ENCODE results near the gene CDC5L. TPM values are rescaled to one million over a fixed set of nuclear protein-coding genes. Genes with fewer than 3 reads are reported as not detected.

Gene CDC5L
- total RNA-seq, 1 donor from 2014 or later, result 26.5 TPM

DNA sequence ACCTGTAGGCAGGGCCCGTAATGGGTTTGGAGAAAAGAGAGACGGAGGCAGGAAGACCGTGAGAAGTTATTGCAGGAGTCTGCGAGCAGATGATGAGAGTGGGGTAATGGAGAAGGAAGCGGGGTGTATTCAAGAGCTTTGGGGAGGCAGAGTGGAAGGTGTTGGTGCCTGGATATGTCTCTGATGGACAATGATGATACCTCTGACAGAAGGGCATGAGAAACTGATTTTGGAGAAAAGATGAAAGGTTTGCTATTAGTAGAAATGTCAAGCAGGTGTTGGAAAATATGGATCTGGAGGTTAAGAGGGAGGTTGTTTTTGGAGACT lies 69.4 kb downstream of the CDC5L start:
- Mint-ChIP-seq H3K27me3 (no peaks in the 10 kb centered on the region), H3K9me3 (no peaks in the 10 kb centered on the region), H3K4me1 (no peaks in the 10 kb centered on the region), H3K36me3 (ENCODE audit: low read depth) (peaks cover 6% of the 10 kb centered on the region), H3K4me3 (no peak overlapping the region), H3K27ac (no peak overlapping the region)
- DNase-seq, result no peak
- intact Hi-C loops (cut with micrococcal nuclease), result loop anchor here (1.0 to 2.0 kb wide), 2 partner anchors 26 to 188 kb away; no protein-coding TSS in a partner anchor

DNA sequence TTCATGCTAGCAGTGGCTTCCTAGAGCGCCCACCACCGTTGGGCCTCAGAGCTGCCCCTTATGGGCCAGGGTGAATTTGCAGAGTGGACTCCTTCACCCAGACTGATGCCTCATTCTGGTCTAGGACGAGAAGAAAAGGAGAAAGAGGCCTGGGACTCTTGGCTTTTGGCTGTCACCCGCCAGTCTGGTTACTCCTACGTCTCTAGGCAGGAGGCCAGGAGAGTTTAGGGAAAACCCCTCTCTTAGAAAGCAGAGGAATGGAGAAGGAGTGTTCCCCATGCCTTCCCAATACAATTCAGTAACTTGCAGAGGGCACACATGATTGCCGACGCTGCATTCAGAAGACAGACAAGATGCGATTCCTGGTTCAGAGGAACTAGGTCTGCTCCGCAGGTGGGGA lies 70.1 kb downstream of the CDC5L start:
- peaks cover 3% of the 10 kb centered on the region for H3K36me3 Mint-ChIP-seq (ENCODE audit: low read depth)
- DNase-seq, result no peak
- no peak overlapping the region for H3K27ac Mint-ChIP-seq
- intact Hi-C loops (cut with micrococcal nuclease), result loop anchor here (2.0 kb wide), 1 partner anchor 189 kb away; no protein-coding TSS in a partner anchor
- H3K9me3 Mint-ChIP-seq, result no peaks in the 10 kb centered on the region
- H3K4me3 Mint-ChIP-seq, result no peak overlapping the region
- H3K27me3 Mint-ChIP-seq, result peaks cover 1% of the 10 kb centered on the region
- H3K4me1 Mint-ChIP-seq, result no peaks in the 10 kb centered on the region

- intact Hi-C loops (cut with micrococcal nuclease), result no loop called here
- peaks cover 1% of the 10 kb centered on the region for H3K27me3 Mint-ChIP-seq
- H3K4me3 Mint-ChIP-seq, result no peak overlapping the region
- H3K36me3 Mint-ChIP-seq (ENCODE audit: low read depth), result no peaks in the 10 kb centered on the region
- no peak for DNase-seq
- H3K9me3 Mint-ChIP-seq, result no peaks in the 10 kb centered on the region
- no peak overlapping the region for H3K27ac Mint-ChIP-seq
- H3K4me1 Mint-ChIP-seq, result no peaks in the 10 kb centered on the region
Measured at GRCh38 chr6:44458551-44458950, 71.0 kb downstream of the CDC5L start.

DNA sequence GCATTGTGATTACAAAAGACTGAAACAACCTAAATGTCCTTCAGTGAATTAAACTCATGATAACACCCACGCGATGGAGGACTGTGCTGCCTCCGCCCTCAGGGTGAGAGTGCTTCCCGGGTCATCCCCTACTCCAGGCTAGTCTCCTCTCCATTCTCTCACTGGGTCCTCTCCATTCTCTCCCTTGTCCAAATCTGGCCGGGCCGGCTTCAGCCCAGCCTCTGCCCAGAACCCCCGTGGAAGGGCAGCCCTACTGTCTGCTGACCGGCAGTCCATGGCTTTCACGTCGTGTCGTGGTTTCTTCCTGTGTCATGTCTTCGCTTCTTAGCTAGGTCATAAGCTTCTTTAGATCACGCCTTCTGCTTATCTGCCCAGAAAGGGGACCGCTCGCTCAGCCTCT lies 74.8 kb downstream of the CDC5L start:
- Mint-ChIP-seq H3K36me3 (ENCODE audit: low read depth) (no peaks in the 10 kb centered on the region), H3K9me3 (no peaks in the 10 kb centered on the region), H3K27me3 (peaks cover 3% of the 10 kb centered on the region), H3K4me1 (no peaks in the 10 kb centered on the region), H3K4me3 (no peak overlapping the region), H3K27ac (no peak overlapping the region)
- DNase-seq, result no peak
- intact Hi-C loops (cut with micrococcal nuclease), result no loop called here

DNA sequence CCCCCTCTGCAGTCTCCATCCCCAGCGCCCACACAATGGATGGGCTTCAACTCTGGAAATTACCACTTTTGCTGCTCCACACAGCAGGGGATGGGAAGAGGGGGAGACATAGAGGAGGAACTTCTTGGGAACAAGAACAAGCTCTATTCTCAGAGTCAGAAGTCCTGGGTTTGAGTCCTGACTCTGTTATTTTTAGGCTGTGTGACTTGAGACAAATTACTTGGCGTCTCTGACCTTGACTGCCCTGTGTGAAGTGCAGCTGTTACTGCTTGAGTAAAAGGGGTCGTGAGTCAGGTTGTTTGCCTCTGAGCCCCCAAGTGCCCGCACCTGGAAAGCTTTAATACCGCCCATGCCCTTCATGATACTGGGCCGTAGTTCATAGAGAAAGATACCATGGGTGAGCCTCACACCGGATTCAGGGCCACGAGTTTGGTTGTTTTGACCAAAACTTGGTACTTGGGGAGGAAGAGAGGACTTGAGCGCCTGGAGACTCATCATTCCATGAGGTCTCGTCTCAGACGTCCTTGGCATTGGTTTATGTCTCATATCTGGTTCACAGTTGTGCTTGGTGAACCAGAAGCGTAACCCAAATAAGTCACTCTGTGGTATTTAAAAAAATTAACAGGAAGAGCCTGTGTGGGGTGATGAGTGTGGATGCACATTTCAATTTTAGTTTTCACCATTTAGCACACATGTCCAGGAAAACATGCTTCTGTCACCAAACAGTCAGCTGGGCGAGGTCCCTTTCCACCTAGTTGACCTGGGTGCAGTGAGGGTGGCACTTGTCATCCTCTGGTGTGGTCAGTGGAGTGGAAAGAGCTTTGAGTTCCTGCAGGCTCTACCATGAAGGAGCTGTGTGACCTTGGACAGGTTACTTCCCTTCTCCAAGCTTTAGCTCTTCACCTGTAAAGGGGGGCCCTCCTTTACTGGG lies 75.6 kb downstream of the CDC5L start:
- no peaks in the 10 kb centered on the region for H3K9me3 Mint-ChIP-seq
- H3K27ac Mint-ChIP-seq, result no peak overlapping the region
- no peak for DNase-seq
- no peak overlapping the region for H3K4me3 Mint-ChIP-seq
- intact Hi-C loops (cut with micrococcal nuclease), result no loop called here
- H3K4me1 Mint-ChIP-seq, result no peaks in the 10 kb centered on the region
- no peaks in the 10 kb centered on the region for H3K36me3 Mint-ChIP-seq (ENCODE audit: low read depth)
- peaks cover 3% of the 10 kb centered on the region for H3K27me3 Mint-ChIP-seq

DNA sequence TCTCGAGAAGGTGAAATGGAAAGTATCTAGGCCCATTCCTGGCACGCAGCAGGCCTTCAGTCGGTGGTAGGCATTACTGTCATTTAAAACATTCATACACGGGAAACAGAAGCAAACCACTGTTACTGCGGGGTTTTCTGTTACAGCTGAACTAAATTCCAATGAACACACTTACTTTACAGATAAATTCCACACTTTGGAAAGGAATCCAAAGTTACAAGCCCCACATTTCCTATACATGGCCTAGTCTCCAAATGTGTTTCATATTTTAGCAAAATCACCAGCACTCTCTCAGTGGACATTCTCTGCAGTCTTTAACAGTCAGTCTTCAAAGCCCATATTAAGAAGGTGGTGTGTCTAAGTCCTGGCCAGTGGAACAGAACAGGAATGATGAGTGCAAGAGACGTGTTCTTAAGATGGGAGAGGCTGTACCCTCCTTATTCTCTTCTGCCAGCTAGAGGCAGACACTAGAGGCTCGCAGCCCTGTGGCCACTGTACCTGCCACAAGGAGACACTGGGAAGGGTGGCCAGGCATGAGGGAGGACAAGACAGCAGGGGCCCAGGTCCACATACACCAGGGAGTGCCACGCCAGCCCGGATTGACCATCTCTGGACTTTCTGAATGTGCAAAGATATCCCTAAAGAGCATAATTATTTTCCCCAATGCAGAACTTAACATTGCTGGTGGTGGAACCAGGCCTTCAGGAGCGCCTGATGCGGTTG lies 76.4 kb downstream of the CDC5L start:
- no peak overlapping the region for H3K27ac Mint-ChIP-seq
- H3K27me3 Mint-ChIP-seq, result peaks cover 5% of the 10 kb centered on the region
- H3K4me3 Mint-ChIP-seq, result no peak overlapping the region
- no peak for DNase-seq
- no peaks in the 10 kb centered on the region for H3K36me3 Mint-ChIP-seq (ENCODE audit: low read depth)
- H3K9me3 Mint-ChIP-seq, result no peaks in the 10 kb centered on the region
- H3K4me1 Mint-ChIP-seq, result no peaks in the 10 kb centered on the region
- intact Hi-C loops (cut with micrococcal nuclease), result no loop called here

GRCh38 chr6:44464527-44465310 lies 77.2 kb downstream of the CDC5L start:
- Mint-ChIP-seq H3K36me3 (ENCODE audit: low read depth) (no peaks in the 10 kb centered on the region), H3K4me1 (no peaks in the 10 kb centered on the region), H3K9me3 (no peaks in the 10 kb centered on the region), H3K4me3 (no peak overlapping the region), H3K27ac (no peak overlapping the region), H3K27me3 (peaks cover 7% of the 10 kb centered on the region)
- no peak for DNase-seq
- intact Hi-C loops (cut with micrococcal nuclease), result no loop called here

DNA sequence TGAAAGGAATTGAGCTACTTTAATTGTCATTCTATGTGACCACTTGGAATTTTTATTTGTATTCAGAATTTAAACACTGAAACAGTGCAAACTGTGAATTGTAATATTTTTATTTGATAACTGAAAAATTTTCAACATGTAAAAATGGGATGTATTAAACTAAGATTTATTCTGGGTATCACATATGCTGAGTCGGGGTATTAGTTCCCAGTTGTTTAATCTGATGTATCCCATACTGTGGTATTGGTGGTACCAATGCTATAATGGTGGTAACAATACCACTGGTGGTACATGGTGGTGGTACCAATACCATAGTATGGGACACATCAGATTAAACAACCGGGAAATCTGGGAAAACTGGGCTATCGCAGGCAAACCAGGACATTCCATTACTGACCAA lies 79.4 kb downstream of the CDC5L start:
- no peak overlapping the region for H3K27ac Mint-ChIP-seq
- intact Hi-C loops (cut with micrococcal nuclease), result no loop called here
- H3K36me3 Mint-ChIP-seq (ENCODE audit: low read depth), result no peaks in the 10 kb centered on the region
- peaks cover 11% of the 10 kb centered on the region for H3K27me3 Mint-ChIP-seq
- no peaks in the 10 kb centered on the region for H3K9me3 Mint-ChIP-seq
- H3K4me1 Mint-ChIP-seq, result no peaks in the 10 kb centered on the region
- H3K4me3 Mint-ChIP-seq, result no peak overlapping the region
- no peak for DNase-seq

DNA sequence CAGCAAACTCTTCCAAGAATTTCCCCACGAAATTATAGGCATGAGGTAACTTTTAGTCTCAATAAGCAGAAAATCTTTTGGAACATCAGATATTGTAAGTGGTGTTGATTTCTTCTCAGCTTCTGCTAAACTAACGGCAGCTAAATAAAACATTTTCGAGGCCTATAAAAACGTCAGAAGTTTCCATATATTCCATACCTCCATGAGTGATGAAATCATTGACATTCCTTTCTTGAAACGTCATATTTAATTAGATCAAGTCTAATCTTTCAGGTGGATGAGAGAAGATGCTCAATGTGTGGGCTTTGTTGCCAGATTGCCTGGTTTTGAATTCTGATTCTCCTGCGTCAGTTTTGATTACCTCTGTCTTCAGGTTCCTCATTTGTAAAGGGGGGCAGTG lies 81.3 kb downstream of the CDC5L start:
- Mint-ChIP-seq H3K9me3 (no peaks in the 10 kb centered on the region), H3K4me3 (no peak overlapping the region), H3K27ac (no peak overlapping the region), H3K27me3 (peaks cover 9% of the 10 kb centered on the region), H3K36me3 (ENCODE audit: low read depth) (no peaks in the 10 kb centered on the region), H3K4me1 (no peaks in the 10 kb centered on the region)
- DNase-seq, result no peak
- intact Hi-C loops (cut with micrococcal nuclease), result no loop called here

DNA sequence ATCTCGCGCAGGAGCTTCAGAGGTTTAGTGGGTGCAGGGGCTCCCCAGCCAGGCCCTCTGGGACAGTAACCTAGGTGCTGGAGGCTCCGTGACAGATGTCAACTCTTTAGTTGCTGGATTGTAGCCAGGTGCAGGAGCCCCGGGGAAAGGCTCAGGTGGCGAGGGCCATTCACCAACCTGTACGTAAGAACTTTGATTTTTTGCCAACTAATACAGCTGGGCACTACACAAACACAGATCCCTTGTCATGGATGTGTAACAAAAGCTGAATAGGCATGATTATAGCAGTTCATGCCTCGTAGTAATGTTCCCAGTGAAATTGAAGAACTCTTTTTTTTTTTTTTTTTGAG lies 82.6 kb downstream of the CDC5L start:
- Mint-ChIP-seq H3K36me3 (ENCODE audit: low read depth) (no peaks in the 10 kb centered on the region), H3K27me3 (peaks cover 9% of the 10 kb centered on the region), H3K27ac (no peak overlapping the region), H3K4me1 (no peaks in the 10 kb centered on the region), H3K4me3 (no peak overlapping the region), H3K9me3 (no peaks in the 10 kb centered on the region)
- no peak for DNase-seq
- intact Hi-C loops (cut with micrococcal nuclease), result loop anchor here (1.0 to 10.0 kb wide), 3 partner anchors 39 to 185 kb away; no protein-coding TSS in a partner anchor

GRCh38 chr6:44470746-44471145 lies 83.2 kb downstream of the CDC5L start:
- no peaks in the 10 kb centered on the region for H3K36me3 Mint-ChIP-seq (ENCODE audit: low read depth)
- intact Hi-C loops (cut with micrococcal nuclease), result loop anchor here (1.0 to 10.0 kb wide), 3 partner anchors 39 to 184 kb away; no protein-coding TSS in a partner anchor
- no peaks in the 10 kb centered on the region for H3K9me3 Mint-ChIP-seq
- H3K4me3 Mint-ChIP-seq, result no peak overlapping the region
- peaks cover 9% of the 10 kb centered on the region for H3K27me3 Mint-ChIP-seq
- H3K4me1 Mint-ChIP-seq, result no peaks in the 10 kb centered on the region
- H3K27ac Mint-ChIP-seq, result no peak overlapping the region
- DNase-seq, result no peak

DNA sequence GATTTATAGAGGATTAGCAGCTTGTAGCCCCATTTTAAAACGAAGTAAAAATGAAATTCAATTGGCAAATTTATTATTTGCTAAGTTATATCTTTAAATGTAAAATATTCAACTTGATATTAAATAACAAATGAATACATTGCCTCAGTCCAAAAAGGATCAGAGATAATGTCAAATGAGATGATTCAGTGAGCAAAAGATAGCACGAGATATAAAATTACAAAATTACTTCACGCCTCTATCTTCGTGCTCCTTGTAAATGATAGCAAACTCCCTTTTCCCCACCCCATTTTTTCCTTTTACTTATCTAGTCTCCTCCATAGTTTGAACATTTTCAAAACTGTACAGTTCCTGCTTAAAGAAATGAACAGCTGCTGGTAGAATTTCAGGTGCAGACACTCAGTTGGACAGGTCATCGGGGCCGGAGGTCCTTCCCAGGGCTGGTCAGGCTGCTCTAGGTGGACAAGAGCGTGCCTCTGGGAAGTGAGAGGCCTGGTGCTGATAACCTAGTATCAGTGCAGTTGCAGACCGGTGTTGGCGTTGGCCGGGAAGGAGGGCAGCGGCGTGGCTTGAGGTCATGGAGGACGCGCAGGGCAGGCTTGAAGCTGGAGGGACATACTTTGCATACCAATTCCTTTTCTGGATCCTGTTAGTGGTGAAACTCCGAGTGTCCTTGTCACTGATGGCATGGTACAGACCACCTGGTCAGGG lies 83.9 kb downstream of the CDC5L start:
- no peaks in the 10 kb centered on the region for H3K4me1 Mint-ChIP-seq
- no peaks in the 10 kb centered on the region for H3K36me3 Mint-ChIP-seq (ENCODE audit: low read depth)
- intact Hi-C loops (cut with micrococcal nuclease), result loop anchor here (10.0 kb wide), 2 partner anchors 123 to 183 kb away; no protein-coding TSS in a partner anchor
- no peak overlapping the region for H3K4me3 Mint-ChIP-seq
- no peak for DNase-seq
- H3K27me3 Mint-ChIP-seq, result peaks cover 9% of the 10 kb centered on the region
- no peaks in the 10 kb centered on the region for H3K9me3 Mint-ChIP-seq
- H3K27ac Mint-ChIP-seq, result no peak overlapping the region

- peaks cover 7% of the 10 kb centered on the region for H3K27me3 Mint-ChIP-seq
- H3K9me3 Mint-ChIP-seq, result no peaks in the 10 kb centered on the region
- no peaks in the 10 kb centered on the region for H3K4me1 Mint-ChIP-seq
- DNase-seq, result no peak
- no peak overlapping the region for H3K27ac Mint-ChIP-seq
- intact Hi-C loops (cut with micrococcal nuclease), result loop anchor here (10.0 kb wide), 2 partner anchors 122 to 182 kb away; no protein-coding TSS in a partner anchor
- no peaks in the 10 kb centered on the region for H3K36me3 Mint-ChIP-seq (ENCODE audit: low read depth)
- no peak overlapping the region for H3K4me3 Mint-ChIP-seq
Measured at GRCh38 chr6:44472250-44472945, 84.9 kb downstream of the CDC5L start.
